Stimulated activated CD4-positive, alpha-beta T cell treated with anti-CD3 and anti-CD28 coated beads, TNF-alpha, amount 100 ng/mL, for 4 hours (primary cell): Measurements from ENCODE around the gene SLC44A3.
A peak's percentile ranks its signal among the peaks of the same experiment; 100 is the strongest.

Source experiments
- DNase-seq, 3 experiments: peaks; one replicate each; pipeline ENCODE4 v3.0.0-alpha.2; 2020; ENCODE audit warnings: low read depth in 3 of 3

Gene SLC44A3

DNA sequence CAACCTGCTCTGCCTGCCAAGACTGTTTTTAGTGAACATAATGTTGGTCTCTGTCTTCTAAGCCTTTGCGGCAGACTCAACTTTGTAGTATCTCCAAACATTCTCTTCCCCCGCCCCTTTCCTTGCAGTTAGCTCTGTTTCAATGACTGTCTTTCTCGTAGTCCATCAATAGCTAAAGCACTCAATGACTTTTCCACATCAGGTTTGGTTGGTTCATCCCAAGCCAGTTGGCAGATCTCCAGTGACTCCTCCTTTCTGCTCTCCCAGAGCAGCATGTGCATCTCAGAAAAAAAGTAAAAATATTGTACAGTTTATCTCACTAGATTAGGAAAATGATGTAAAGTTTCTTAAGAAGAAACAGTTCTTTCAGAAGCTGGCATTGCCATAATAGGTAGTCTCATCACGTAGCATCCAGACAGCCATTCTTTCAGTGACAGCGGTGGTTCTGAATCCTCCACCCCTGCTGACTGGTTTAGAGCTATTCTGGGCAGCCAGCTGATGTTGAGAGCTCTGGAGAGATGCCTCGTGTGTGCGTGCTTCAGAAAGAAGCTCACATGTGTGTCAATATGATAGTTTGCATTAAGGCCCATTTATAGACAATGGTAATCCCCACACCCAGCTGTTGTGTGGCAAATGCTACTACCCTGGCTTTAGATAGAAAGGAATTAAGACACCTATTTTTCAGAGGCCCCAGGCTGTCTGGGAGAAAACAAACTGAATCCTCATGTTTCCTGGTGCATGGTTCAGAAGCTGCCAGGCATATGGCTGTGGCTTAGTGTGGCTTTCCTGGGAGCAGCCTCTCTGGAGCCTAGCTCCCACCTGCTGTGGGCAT, 53.6 kb downstream of the SLC44A3 start:
- no peak for DNase-seq

DNA sequence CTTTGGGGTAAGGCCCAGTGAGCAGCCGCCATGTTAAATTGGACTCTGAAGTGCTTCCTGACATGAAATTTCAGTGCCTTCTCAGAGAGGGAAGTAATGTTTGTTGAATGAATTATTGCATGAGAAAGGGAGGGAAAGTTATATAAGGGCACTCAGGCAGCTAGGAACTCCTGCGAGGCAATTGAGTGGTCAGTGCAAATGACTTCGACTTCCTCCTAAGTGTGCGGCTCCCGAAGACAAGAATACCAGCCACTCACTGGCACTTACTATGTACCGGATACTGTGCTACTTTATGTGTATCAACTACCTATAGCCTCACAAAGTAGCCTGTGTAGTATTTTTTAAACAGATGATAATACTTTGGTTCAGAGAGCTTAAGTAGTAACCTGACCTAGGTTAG, 54.3 kb downstream of the SLC44A3 start:
- no peak for DNase-seq

DNA sequence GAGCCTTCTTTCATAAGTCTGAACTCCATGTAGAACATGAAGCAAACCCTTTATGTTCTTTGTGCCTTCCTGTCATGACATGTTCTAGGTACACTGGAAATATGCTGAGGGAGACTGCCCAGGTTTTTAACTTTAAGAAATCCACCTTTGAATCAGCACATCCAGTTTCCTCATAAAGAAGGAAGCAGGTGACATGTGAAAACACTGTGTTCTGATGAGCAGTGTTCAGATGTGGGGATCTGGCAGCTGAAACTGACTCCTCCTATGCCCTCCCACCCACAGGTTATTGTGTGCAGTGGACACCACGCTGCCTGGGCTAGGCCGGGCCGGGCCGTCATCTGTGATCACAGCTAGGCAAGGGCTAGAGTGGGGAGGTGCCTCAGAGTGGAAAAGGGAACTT, 55.6 kb downstream of the SLC44A3 start:
- DNase-seq, result no peak

DNA sequence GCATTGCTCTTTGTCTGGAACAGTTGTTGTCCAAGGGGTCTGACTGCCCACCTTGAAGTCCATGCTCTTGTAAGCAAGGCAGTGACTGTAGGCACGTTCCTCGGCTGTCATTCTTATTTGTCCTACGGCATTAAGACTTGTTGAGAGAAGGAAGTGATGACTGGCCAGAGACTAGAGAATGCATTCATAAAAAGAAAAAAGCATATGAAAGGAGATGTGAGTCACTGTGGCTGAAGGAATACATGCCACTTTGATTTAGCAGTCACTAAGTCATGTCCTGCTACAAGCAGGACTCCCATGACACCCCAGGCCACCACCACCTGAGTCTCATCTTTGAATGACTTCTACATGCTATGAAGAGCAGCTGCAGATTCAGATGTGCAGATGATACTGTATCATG, 56.2 kb downstream of the SLC44A3 start:
- no peak for DNase-seq

DNA sequence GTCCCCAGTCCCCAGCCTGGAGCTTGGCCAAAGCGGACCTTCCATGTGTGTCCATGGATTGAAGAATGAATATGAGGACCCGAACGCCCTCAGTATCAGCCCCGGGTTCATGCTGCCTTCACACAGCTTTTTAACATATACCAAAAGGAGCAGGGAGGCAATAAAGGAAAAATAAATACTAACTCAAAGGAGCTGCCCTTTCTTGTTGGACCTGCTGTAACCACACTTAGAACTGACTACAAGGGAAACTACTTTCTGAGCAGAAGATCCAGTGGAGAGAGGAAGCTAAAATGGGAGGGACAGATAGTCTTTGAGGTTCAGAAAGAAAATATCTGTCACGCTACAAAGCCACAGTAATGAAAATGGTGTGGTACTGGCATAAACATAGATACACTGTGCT, 58.2 kb downstream of the SLC44A3 start:
- DNase-seq, result no peak

DNA sequence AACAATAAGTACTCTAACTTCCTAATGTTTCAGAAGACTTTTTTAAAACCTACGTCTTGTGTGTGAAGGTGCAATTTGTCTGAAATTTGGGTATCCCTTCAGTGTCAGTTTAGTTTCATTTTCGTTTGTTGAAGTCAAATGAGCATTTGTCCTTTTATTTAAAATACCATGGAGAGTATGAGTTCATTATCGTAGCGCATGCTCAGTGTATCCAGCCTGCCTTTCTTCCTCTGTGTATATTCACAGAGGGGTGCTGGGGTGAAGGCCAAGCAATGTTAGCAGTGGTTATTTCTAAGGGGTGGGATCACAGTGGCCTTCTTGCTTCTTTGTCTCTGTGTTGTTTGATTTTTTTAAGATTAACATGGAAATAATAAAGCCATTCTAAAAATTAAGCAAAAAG, 63.5 kb downstream of the SLC44A3 start:
- DNase-seq, result peak in 1 of 3 experiments; percentile 1

DNA sequence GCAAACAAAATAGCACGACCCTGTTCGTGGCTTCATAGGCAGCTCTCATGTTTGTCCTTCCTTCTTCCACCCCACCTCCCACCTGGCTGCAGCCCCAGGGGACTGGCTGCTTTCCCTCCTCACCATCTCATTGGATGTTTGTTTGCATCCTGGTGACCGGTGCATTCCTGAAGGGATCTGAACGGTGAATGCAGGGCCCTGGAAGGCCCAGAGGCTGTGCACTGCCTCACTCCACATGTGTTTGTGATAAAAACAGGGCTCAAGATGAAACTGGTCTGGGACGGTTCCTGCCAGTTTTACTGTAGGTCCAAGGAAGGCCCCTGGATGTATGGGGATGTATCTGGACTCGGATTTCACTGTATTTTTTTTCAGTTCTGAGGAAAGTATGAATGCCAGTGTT, 63.9 kb downstream of the SLC44A3 start:
- no peak for DNase-seq

DNA sequence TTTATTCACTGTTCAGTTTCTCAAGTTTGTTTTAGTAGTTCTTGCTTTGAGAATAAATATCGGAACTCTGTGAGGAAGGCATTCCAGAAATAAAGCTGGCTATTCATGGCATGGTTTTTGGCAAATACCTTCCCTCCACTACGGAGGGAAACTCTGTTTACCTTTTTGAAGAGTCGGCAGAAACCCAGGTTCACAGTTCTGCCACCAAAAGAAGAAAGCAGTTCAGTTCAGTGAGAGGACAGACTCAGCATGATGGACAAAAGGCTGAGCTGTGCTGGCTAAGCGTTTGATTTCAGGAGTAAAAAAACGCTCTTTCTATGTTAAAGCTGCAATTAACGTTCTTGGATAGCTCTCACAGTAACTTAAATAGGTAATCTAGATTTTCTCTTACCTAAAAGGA, 64.3 kb downstream of the SLC44A3 start:
- DNase-seq, result no peak

DNA sequence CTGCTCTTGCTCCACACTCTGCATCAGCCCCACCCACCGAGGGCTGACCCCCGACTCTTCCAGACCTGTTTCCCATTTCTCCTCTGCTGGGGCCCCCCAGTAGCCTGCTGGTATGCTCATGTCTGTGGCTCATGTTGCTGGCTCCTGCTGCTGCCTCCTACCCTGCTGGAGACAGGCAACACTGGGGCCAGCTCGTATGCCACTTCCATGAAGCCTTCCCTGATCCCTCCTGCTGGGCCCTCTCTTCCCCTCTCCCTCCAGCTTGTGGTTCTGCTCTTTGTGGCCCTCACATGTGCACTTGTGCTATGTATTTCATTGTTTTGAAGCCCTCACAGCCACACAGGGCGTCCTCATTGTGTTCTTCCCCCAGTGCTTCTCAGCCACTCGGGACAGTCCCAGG, 66.2 kb downstream of the SLC44A3 start:
- DNase-seq, result no peak

DNA sequence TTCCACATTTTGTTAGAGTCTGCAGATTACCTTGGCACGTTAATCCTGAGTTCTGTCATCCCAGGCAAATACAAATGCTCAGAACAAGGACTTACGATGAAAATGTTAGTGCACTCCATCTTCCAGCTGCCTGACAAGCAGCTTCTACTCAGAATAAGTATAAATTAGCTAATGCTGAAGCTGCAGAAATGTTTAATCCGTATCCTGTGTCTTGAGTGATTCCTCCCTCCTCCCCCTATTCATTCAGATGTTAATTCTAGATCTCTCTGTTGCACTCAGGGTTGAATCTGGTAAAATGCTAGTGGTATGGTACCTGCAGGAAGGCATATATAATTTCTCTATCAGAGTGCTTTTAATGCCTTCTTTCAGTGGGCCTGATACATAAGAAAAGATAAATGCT, 66.9 kb downstream of the SLC44A3 start:
- DNase-seq, result no peak

DNA sequence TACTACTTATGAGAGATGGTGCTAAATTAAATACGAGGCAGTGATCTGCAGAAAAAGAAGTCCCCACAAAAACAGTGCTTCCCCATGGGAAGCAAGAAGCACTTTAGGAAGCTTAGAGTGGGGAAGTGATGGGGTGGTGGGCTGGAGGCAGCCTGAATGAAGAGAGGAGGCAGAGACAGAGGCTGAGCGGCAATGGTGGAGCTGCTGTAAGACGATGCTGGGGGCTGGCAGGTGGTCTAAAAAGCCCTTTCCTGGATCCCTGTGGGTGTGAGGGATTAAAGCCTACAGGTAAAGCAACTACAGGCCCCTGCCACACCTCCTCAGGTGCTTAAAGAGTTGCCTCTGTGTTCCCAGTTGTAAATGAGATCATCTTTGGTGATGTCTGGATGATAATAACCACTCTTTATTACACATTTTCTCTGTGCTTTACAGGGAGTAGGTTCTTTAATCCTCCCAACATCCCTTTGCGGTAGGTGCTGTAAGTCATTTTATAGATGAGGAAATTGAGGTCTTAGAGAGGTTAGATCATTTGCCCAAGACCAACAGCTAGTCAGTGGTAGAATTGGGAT, 67.5 kb downstream of the SLC44A3 start:
- no peak for DNase-seq

DNA sequence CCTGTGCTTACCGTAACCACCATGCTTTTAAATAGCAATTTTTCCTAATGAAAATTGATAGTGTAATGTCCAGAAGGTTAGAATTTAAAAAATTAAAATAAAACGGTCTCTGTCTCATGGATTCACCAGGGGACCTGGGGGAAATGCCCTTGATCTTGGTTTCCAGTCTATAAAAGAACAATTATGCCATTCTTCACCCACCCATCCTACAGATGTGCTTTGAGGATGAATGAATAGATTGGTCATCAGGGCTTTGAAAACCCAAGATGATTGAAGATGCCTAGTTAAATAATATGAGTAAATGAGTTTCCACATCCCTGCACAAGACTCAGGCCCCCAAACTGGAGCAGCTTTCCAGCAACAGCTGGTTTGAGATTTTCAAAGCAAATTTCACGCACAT, 68.0 kb downstream of the SLC44A3 start:
- no peak for DNase-seq

DNA sequence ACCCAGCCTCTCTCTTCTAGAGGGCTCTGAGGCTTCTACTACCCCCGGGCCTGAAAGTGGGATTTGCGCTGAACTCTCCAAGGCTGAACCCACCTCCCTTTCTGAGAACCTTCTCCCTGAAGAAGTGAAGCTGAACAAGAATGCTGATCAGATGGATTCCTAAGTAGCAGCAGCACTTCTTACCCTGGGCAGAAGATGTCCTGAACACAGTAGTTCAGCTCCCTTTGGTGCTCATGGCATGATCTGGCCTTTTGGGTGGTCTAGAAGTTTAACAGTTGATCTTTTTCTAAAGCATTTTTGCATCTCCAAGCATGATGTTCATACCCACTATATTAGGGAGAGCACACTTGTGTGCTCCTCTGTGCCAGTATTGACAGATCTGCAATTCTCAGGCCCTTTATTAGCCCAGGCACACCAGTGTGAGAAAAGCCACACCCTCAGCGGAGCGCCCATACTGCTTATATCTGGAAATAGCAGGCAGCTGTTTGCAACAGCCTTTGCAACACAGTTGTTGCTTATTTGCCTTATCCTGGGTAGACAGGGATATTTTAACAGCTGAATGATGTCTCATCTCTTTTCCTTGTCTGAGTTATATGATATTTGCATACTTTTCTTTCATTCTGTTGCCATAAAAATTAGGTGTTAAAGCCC, 72.6 kb downstream of the SLC44A3 start:
- no peak for DNase-seq

DNA sequence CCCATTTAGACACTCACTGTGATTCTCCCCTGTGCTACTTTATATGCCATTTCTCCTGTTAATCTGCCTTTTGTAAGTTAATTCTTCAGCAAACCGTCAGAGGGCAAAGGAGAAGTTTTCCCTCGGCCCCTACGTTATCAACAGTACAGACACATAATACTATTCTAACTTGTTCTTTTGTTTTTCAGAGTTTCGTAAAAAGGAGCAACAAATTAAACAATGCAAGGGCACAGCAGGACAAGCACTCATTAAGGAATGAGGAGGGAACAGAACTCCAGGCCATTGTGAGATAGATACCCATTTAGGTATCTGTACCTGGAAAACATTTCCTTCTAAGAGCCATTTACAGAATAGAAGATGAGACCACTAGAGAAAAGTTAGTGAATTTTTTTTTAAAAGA, 74.5 kb downstream of the SLC44A3 start:
- no peak for DNase-seq

DNA sequence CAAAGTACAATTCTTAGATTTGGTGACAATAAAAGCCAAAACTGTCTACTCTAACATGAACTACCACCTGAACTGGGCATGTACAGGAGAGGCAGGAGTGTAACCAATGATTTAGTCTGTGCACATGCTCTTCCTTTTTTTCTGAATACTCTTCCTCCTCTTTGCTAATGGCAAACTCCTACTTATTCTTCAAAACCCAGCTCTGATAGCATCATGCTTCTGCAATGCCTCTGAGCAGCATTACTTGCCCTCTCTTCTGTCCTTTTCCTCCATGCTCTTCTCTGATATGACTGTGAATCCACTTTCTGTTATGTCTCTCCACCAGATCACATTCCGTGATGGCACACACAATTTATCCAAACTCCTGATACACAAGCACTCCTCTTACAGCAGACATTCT, 75.4 kb downstream of the SLC44A3 start:
- DNase-seq, result no peak

DNA sequence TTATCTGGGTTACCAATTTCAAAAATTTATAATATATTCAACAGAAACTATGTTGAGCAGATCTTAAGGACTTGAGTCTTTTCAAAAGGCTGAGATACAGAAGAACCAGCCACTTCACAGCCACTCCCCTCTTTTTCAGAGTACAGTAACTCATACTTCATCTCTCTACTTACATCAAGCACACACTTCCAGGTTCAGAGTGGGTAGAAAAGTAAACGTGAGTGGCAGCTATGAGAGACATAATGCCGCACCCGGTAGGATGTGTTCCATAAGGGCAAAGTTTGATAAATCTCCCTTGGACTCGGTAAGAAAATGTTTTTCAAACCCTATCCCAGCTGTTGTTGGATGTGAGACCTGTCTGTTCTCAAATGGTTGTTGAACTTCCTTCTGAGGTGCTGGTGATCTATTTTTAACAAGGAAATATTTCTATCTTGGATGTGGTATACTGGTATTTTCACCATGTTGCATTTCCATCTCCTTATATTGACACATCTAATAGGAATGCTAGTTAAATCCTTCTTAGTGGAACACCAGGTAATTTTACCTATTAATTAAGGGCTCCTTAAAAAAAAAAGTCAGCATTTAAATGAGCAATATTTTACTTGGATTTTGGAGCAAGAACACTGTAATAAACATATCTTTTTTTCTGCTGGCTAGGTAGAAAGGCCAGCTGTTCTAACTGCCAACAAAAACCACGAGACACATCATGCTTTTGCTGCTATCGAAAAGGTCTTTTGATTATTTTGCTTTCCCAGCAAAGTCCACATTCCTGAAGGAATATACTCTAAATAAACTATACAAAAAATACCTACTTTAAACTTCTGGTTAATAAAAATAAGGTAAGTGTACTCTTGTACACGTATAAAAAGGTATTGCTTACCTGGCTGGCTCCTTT, 78.6 kb downstream of the SLC44A3 start:
- DNase-seq, result no peak

DNA sequence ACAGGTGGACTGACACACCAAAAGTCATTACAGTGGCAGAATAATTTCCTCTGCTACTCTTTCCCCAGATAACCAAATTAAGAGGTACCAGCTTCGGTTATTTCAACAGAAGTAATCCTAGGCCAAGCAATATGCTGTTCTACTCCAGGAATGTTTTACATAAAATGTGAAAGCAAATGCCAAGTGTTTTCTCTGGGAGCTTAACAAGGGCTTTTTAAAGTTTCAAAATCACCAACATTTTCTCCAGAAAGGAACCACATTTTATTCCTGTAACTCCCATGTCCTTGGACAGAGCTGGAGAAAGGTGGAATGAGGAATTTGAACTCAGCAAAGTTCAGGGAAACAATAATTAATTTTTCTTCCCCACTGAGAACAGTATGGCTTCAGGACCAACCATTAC, 79.6 kb downstream of the SLC44A3 start:
- DNase-seq, result no peak

DNA sequence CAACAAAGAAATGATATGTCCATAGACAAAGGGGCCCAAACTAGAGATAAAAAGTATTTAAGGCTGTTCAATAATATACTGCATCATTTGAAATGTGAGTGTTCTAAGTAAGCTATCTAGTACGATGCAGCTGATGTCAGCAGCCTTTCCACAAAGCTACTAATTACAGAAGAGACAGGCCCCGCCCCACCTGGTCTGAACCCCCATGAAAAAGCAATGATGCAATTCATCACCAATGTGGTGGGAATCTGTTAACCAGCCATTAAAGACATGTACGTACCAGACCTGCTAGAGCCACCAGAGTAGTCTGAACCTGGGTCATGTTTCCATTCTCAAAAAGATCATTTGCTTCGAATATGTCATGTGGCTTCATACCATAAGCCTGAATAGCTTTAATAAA, 81.7 kb downstream of the SLC44A3 start:
- no peak for DNase-seq

DNA sequence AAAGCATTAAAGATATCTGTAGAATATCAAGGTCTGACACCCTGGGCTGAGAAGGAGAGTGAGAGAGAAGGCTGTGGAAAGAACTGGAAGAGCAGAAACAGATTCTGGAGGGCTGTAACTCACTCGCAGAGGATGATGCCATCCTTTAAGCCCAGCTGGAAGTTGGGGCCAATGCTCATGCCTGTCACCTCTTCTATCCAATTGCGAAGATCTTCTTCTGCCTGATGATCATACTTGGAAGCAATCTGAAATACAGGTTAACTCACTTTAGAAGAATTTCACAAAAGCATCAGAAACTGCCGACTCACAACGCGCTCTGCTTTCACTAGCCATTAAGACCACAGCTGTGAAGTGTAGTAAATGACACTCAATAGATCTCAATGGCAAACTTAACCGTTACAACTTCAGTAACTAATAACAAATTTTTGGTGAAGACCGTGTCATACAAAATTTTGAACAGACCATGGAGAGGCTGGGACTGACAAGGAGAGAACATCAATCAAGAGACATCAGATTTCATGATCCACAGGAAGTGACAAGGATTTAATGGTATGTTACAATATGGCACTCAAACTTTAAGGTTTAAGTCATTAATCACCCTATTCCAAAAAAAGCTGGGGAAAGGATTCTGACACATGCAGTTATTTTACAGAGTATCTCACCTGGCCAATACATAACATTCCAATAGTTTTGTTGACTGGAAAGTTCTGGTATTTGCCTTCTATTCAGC, 83.3 kb downstream of the SLC44A3 start:
- DNase-seq, result no peak

DNA sequence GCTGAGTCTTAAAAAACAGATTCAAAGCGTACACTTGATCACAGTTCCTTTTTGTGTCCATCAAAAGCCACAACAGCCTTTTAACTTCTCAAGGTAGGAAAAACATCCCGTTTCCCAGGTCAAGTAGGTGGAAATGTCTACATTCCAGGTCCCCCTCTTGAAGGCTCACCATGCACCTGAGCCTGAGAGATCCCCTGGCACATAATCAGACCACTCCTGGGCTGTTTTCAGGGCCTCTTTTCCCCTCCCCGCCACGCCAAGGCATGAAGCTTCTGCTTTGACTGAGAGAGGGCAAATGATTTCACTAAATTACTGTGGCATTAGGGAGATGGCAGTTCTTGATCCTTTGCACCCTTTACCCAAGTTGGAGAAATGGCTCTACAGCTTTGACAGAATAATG, 85.0 kb downstream of the SLC44A3 start:
- no peak for DNase-seq

DNA sequence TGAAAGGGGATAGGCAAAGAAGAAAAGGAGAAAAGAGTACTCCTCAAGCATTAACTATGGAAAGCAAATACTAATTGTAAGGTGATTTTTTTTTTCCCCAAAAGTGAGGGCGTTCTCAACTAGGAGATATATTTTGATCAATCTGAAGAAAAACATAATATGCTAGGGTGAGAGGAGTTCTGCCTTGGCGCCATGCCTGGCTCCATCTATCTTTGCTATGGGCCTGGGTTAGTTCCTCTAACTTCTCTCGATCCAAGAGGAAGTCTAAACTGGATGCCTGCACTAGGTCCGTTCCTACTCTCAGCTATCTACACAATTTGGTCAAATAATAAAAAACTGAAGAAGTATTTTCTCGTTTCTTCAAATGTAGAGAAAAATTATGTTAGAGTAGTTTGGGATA, 86.2 kb downstream of the SLC44A3 start:
- no peak for DNase-seq

DNA sequence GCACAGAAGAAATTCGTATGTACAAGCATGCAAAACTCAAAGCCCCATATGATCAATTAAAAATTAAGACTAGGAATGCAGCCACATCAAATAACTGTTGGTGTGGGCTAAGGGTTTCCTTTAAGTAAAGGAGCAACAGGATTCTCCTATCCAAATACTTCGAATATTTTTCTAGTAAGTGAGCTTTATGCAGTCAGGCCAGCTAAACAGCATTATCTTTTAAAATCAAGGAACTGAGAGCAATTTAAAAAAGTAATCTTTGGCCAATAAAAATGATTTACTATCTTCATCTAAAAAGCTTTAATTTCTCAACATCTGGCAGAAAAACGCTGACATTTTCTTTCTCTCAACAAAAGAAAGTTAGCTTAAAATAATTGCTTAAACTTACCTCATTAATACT, 87.0 kb downstream of the SLC44A3 start:
- DNase-seq, result no peak
